GM21825 (cell line): ENCODE data around the gene TBC1D5.
"Not testable (repeated sequence)": the region's sequence is repeated elsewhere in the genome, so short reads cannot be mapped to it uniquely, and the experiment has no call there.

Experiments
- ATAC-seq: cut with Tn5 transposase; IDR thresholded peaks from one replicate; pipeline ENCODE4 v1.9.1; 2021; ENCODE audit warnings: mild to moderate bottlenecking, moderate library complexity; ENCODE audit not compliant: unreplicated experiment

TBC1D5 gene

DNA sequence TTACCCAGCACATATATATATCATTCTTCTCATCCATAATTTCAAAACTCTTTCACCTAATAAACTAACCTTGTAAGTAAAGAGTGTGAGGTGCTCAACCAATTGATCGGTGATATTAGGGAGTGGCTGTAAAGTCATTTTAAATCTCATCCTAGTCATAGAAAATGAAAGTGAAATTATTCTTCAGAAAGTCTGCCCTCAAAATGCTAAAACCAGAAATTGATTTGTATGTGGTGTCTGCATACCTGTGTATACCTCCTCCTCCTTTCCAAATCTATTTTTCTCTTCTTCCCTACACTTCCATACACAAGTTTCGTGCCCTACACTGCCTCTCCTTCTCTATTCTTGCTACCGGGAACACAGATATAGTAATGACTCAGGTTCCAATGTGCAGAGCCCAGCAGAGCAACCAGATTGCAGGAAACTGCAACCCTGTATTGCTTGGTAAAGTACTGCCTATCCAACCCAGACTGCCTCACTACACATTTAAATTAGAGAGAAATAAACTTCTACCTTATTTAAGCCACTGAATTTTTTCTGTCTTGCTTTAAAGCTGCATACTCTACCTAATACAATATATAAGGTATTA, 7.4 kb upstream of the TBC1D5 start:
- ATAC-seq: peak; percentile 25

DNA sequence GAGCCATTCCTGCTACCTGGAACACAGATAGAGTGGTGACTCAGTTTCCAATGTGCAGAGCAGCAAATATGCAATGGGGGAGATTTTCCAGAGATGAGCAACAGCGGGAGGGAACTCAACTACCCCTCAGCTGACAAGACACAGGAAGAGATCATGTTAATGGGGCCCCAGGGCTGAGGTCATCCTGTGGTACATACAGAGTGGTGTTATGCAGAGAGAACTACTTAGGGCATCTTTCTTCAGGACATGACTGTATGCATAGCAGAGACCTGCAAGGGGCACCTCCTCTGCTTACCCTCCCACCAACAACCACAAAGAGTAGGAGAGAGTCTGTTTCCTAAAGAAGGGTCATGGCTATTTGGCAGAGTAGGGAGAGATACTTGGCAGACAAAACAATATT, 6.8 kb upstream of the TBC1D5 start:
- peak; percentile 55 for ATAC-seq

DNA sequence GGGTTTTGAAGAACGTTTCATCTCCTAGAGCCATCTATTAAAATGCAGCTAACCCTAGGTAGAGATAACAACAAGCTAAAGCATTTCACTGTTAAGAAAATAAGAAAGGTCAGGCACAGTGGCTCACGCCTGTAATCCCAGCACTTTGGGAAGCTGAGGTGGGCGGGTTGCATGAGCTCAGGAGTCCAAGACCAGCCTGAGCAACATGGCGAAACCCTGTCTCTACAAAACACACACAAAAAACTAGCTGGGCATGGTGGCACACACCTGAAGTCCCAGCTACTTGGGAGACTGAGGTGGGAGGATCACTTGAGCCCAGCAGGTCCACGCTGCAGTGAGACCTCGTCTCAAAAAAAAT, 5.4 kb upstream of the TBC1D5 start:
- ATAC-seq: no peak

DNA sequence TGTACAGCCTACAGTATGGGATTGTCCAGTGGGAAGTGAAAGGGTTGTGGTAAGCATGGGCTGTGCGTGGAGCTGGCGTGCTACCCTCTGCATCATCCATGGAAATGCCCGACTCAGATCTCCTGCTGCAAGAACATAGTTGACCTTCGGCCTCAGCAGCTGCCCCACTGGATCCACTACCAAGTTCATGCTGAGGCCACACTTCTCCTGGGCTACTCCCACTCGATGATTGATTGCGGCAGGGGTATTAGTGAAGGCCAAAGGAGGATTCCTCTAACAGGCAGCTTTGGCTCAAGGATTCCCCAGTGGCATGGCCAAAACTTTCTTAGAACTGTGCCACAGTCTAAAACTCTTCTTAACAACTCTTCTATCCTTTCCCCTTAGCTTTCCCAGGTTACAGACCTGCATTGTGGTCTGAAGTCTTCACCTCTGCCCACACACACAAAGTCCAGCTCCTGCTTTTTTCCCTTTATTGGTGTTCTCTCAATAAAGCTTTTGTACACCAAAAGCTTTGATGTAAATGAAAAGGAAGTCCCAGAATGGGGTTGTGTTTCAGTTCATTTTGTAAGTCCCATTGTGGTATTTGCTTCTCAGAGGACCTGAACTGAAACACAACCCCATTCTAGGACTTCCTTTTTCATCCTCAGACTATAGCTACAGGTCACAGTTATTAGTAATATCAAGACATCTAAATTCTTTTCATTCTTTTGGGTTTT, 4.9 kb upstream of the TBC1D5 start:
- ATAC-seq: peak; percentile 55

DNA sequence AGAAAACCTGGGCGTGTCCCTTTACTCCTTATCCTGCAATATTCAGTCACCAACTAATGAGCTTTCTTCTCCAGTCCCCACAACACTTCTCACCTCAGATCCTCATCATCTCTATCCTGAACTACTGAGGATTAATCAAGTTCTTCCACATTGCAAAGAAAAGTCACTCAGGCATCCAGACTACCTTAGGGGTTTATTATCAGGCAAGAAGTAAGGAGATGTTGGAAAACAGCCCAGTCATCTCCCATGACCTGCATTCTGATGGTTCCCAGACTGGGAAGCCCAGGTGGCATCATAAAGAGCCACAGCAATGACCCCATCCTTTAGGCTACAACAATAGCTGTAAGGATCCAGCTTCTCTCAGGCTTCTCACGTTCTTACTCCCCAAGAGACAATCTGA, 3.5 kb upstream of the TBC1D5 start:
- ATAC-seq: no peak

DNA sequence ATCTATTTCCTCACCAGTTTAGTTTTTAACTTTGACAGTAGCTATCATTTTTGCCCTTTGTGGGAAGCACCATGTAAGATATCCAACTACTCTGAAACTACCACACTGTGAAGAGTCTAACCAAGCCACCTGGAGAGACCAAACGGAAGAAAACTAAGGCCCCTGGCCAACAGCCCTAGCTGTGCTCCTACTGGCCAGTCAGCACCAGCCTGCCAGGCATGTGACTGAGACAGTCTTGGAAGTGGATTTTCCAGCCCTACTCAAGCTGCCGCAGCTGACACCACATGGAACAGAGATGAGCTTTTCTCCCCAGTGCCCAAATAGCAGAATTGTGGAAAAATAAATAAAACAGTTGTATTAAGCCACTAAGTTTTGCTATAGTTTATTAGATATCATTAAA, 2.9 kb upstream of the TBC1D5 start:
- no peak for ATAC-seq

DNA sequence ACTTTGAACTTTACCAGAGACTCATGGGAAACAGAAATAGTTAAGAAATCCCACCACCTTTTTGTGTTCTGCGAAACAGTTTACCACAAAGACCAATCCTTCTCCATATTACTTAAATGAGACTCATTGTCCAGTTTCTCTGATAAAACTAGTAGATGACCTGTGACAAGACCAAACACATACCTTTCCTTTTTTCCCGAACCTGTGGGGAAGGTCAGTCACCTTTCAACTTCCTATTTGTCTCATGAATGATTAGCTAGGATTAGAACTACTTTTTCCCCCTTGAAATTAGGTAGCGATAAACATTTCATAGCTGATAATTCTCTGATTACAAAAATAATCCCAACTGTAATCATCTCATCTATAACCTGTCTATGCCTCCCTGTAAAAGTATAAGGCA, 2.3 kb upstream of the TBC1D5 start:
- ATAC-seq: no peak

DNA sequence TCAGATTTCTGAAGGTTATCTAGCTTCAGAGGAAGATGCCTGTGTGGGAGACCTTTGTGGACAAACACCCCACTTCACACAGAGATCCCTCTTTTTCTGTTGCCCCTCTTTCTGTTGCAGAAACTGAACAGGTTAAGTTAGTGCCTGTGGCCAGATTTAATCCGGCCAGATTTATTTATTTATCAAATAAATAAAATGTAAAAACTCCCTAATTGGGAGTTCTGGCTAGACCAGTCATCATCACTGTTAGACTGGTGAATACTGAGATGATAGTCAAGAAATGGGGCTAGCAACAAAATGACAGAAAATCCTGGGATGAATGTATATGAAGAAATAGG, 1.2 kb upstream of the TBC1D5 start:
- ATAC-seq: no peak

DNA sequence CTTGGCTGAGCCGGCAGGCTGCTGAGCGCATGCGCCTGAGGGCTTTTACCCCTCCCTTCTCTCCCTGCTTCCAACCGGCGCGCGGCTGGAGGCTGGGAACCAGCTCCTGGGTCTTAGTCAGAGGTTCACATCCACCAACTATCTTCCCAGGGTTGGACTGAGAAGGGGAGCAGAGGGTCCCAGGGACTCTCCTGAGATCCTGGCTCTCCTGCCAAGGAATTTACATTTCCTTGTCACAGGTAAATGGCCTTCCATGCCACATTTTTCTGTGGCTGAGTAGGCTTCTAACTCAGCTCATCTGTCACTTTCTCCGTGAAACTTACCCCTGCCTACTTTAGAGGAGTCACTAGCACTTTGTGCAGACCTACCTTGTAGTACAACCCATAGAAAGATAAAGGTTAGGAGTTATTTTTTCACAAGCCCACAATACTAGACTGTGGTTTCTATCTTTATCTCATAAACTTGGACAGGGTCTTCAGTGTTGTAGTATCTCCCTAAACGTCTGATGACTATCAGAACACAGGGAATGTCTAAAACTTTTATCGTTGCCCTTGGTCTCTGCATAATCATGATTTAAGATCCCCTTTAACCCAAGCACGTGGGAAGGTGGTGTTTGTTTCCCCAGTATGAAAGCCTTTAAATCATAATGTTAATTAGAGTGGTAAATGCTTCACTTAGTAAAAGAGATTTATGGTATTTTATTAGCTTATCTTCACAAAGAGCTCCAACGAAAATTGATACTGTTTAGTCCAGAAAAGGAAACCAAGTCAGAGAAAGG, 638 bp upstream of the TBC1D5 start:
- no peak for ATAC-seq

DNA sequence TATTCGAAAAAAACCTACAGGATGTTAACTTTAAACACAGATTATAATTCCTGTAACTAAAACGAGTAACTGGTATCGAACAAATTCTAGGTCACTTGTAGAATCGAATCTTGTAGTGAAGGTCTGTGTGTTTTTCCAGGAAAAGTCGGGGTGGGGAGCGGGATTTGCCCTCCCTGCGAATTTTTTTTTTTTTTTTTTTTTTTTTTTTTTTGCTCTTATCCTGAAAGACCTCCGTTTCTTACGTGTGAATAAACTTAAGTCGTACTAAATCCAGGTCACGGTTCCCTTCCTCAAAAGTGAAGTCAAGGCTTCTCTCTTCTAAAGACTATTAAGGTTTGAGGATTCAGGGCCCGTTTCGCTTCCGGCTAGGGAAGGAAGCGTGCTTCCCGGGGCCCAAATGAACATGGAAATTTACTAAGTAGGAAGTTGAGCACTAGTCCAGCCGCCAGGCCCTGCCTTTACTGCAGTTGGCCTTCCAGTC, 770 bp downstream of the TBC1D5 start:
- no peak for ATAC-seq

DNA sequence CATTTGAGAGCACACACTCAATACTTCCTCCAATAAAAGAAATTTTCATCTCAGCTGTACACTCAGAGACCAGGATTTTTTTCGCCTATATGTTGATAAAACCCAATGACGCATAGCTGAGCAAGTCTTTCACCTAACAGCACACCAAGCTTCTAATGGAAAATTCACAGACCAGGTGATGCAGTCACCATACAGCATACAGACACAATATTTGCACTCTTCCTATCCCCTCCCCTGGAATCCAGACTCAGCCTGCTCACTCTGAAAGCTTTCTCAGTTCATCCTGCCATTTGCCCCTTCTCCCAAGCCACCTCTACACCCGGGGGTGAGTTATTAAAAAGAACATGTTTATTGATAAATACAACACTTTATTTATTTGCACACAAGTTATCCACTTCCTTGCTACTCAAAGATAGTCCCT, 1.7 kb downstream of the TBC1D5 start:
- ATAC-seq: no peak

DNA sequence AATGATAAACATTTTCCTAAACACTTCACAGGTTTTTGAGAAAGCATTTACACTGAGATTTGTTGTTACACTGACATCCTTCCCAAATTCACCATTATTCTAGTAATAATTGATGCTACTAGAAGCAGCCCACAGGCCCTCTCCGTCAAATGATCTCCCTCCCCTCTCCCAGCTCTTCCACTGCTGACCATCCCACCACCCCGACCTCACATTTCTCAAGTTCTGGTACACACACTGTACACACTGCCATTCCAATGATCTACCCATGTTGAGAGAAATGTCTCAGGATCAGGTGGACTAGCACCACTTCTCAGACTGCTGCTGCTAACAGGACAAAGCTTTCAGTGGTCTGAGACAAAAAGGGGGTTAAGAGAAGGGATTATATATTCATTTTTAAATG, 3.5 kb downstream of the TBC1D5 start:
- no peak for ATAC-seq

DNA sequence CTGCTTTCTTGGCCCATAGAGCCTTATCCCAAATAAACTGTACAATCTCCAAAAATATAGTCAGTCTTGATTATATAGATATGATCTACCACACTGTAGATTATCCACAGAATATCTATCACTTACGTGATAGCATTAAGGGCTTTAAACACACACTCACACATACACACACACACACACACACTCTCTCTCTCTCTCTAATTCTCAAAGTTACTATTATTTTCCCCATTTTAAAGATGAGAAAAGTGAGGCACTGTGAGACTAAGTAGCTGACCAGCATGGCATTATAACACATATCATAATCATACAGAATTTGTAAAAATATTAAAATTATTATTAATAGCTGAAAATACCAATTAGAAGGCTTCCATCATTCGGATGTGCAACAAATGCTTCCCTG, 4.2 kb downstream of the TBC1D5 start:
- no peak for ATAC-seq

DNA sequence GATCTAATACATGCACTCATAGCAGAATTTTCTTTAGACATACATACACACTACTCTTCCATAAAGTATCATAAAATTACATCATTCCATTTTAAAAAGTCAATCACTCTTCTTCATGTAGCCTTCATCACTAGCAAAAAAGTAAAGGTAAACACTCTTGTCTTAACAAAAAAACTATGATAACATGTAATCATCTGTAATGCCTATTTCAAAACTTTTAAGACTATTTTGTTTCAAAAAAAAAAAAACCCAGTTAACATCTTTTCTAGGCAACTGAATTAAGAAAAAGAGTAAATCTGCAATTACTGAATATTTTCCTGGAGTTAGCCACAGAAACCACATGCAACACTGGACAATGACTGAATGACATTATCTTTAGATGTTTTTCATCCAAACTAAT, 4.8 kb downstream of the TBC1D5 start:
- ATAC-seq: no peak

DNA sequence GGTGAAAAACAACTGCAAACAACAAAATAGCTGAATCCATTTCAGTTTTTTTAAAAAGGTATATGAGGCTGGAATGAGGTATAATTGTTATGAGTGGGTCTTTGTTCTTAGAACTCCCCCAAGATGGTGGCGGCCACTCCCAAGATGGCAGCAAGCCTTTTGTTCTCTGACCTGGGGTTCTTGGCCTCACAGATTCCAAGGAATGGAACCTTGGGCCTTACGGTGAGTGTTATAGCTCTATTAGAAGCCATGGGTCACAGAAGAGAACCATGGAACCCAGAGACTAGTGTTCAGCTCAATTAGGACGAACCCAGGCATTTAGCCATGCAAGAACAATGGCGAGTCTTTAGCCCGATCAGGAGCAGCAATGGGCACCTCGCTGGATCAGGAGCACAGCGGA, 7.1 kb downstream of the TBC1D5 start:
- not testable (repeated sequence) for ATAC-seq

DNA sequence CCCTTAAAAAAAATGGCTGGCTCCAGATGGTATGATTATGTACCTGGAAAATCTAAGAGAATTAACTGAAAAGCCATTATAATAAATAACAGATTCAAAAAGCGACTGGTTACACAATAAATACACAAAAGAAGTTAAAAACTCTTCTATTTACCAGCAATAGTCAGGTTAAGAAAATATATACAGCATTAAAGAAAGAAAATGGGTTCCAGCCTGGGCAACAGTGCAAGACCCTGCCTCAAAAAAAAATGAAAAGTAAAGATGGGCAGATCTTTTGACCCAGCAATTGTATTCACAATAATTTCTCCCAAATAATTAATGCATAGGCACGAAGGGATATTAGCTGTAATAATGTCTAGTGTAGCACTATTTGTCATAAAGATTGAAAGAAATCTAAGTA, 8.7 kb downstream of the TBC1D5 start:
- no peak for ATAC-seq

DNA sequence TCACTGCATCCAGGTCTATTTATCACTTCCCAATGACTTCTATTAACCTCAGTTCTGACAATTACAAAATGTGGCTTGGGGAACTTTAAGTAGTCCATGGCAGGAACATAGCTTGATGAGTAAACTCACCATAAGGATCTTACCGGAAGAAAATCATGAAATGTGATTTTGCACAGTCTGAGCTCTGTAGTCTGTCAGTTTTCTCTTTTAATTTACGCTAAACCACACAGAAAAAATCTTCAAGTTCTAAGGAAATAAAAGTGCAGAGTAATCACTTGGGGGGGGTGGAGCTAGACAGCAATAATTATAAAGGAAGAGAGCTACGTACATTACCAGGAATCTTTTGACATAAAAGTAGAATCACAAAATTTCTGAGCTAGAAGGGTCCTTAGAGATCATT, 9.2 kb downstream of the TBC1D5 start:
- ATAC-seq: no peak

DNA sequence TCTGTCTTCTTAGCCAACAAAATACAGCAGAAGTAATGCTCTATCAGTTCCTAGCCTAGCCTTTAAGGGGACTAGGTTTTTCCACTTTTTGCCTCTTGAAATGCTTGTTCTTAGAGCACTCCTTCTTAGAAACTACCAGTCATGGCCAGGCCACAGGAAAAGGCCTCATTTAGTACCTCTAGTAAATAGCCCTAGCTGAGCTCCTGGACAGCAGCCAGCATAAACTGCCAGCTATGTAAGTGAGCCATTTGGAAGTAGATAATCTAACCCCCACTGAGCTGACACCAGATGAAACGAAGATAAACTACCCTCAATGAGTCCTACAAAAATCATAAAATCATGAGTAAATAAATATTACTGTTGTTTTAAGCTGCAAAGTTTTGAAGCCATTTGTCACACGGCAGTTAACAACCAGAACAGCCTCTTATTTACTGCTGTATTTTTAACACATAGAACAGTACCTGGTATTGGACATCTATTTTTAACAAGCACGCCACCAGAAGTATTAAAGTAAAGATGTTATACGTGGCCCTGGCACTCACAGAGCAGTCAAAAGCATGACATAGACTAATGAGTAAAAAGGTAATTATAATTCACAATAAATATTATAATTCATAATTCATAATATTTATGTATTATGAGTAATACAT, 12.0 kb downstream of the TBC1D5 start:
- no peak for ATAC-seq

DNA sequence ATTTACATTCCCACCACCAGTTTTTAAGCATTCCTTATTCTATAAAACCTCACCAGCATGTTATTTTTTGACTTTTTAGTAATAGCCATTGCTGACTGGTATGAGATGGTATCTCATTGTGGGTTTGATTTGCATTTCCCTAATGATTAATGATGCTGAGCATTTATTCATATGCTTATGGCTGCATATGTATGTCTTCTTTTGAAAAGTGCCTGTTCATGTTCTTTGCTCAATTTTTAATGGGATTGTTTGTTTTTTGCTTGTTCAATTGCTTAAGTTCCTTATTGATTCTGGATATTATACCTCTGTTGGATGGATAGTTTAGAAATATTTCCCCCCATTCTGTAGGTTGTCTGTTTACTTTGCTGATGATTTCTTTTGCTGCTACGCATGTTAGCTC, 16.1 kb downstream of the TBC1D5 start:
- ATAC-seq: no peak

DNA sequence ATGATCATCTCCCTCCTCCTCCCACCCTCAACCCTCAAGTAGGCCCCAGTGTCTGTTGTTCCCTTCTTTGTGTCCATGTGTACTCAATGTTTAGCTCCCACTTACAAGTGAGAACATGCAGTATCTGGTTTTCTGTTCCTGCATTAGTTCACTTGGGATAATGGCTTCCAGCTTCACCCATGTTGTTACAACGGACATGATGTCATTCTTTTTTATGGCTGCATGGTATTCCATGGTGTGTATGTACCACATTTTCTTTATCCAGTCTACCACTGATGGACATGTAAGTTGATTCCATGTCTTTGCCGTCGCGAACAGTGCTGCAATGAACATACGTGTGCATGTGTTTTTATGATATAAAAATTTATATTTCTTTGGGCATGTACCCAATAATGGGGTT, 16.6 kb downstream of the TBC1D5 start:
- ATAC-seq: not testable (repeated sequence)

DNA sequence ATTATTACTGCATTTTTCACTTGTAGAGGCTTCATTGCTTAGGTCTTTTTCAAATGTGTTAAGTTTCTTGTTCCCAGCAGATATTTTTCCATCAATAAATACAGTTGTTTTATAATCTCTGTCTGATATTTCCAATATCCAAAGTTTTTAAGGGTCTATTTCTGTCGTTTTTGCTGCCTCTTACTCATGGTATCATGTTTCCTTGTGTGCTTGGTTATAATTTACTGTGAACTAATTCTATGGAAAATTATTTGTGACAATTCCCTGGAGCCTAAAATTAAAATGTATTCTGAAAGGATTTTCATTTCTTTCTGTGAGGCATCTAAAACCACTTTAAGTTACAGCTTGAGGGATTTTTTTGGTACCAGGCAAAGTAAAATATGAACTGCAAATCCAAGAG, 17.5 kb downstream of the TBC1D5 start:
- no peak for ATAC-seq

DNA sequence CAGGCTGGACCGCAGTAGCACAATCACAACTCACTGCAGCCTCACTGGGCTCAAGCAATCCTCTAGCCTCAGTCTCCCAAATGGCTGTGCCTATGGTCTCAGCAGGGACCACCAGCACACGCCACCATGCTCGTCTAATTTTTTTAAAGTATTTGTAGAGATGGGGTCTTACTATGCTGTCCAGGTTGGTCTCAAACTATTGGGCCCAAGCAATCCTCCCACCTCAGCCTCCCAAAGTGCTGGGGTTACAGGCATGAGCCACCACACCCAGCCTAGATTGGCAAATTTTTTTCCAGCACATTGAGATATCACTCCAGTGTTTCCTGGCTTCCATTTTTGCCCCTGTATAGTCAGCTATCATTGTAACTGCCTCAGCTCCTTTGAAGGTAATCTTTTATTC, 18.3 kb downstream of the TBC1D5 start:
- ATAC-seq: no peak
